Fibroblast of villous mesenchyme (primary cell): ENCODE data around the gene PATZ1. TPM values are rescaled to one million over a fixed set of nuclear protein-coding genes. Genes with fewer than 3 reads are reported as not detected.
"Not testable (repeated sequence)": the region's sequence is repeated elsewhere in the genome, so short reads cannot be mapped to it uniquely, and the experiment has no call there.

Experiments
- DNase-seq: peaks from one replicate; pipeline ENCODE4 v3.0.0-alpha.2; 2010; ENCODE audit warnings: low read depth
- H3K4me3 ChIP-seq: 2 replicates; pipeline ENCODE4 v1.5.1; 2011; ENCODE audit warnings: low read depth, mild to moderate bottlenecking, low read length
- CTCF ChIP-seq: IDR thresholded peaks from 2 replicates; pipeline ENCODE4 v1.5.1; 2012; ENCODE audit warnings: low read depth, mild to moderate bottlenecking, low read length; ENCODE audit not compliant: insufficient read depth
- total RNA-seq: library from RNA; depleted of rRNA; stranded (reverse); fragments of >200 nt; gene quantifications from 2 replicates; pipeline ENCODE4 v1.2.3, GENCODE V29; 2012

PATZ1 gene
- total RNA-seq, 1 donor = 15.1 TPM

DNA sequence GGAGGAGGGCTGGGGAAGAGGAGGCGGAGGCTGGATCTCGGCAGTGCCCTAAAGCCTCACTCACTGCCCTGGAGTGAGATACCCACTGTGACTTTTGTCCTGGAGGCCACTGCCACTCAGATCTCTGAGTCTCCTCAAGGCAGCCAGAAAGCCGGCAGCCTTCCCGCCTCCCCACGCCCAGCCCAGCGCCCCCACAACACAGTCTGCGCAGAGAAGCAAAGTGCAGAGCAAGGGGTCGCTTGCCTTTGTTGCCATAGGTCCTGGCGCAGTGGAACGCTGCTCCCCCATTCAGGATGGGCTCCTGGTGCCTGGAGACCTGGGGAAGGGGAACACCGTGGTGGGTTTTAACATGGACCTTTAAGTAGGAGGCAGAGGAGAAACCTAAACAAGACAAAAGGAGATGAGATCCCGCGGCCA is 17.6 kb downstream of the PATZ1 start:
- TF ChIP-seq CTCF = no peak
- no peak overlapping the region for H3K4me3 ChIP-seq
- DNase-seq = no peak

GRCh38 chr22:31327806-31328543 is 18.2 kb downstream of the PATZ1 start:
- TF ChIP-seq CTCF = no peak
- no peak overlapping the region for H3K4me3 ChIP-seq
- no peak for DNase-seq

- DNase-seq = no peak
- TF ChIP-seq CTCF = no peak
- H3K4me3 ChIP-seq = no peak overlapping the region
These were observed 19.3 kb downstream of the PATZ1 start for GRCh38 chr22:31326877-31327276.

DNA sequence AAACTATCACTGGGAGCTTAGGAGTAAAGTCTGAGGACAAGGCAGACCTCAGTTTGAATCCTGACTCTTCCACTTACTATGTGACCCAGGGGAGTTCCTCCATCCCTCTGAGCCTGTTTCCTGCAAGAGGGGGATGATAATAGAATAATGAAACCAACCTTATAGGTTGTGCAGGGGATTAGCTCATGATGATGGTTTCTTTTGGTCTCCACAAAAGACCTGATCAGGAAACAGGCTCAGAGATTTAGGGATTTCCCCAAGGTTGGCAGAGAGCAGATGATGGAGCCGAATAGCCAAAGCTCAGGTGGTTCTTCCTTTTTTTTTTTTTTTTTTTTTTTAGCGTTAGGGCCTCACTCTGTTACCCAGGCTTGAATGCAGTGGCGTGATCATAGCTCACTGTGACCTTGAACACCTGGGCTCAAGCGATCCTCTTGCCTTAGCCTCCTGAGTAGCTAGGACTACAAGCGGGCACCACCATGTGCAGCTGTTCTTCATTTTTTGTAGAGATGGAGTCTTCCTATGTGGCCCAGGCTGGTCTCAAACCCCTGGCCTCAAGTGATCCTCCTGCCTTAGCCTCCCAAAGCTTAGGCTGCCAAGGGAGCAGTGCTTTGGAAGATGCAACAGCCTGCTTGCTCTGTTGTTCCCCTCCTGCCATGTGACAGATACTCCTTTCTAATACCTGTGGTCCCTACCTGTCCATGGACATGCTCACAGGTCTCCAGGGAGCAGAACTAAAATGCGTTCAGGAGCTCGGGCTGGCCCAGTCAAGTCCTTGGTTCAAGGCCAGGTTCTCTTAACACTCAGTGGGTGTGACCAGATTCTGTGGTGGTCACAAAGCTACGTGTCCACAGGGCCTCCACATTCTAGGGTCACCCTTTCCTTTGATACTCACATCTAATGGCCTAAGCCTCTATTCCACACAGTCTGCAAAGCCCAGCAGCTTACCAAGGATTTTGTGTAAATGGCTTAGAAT is 22.3 kb downstream of the PATZ1 start:
- TF ChIP-seq CTCF = no peak

GRCh38 chr22:31321421-31321820 is 24.7 kb downstream of the PATZ1 start:
- H3K4me3 ChIP-seq = no peak overlapping the region
- no peak for DNase-seq
- TF ChIP-seq CTCF = no peak

More for the DNA sequence above, 22.3 kb downstream of the PATZ1 start:
- no peak overlapping the region for H3K4me3 ChIP-seq
- no peak for DNase-seq

GRCh38 chr22:31314220-31314619 is 31.9 kb downstream of the PATZ1 start:
- not testable (repeated sequence) for DNase-seq

More at GRCh38 chr22:31314220-31314619, 31.9 kb downstream of the PATZ1 start:
- not testable (repeated sequence) for H3K4me3 ChIP-seq
